Measurements from ENCODE around the gene ZNF77. TPM values are rescaled to one million over a fixed set of nuclear protein-coding genes. Genes with fewer than 3 reads are reported as not detected.
"Not testable (repeated sequence)": the region's sequence is repeated elsewhere in the genome, so short reads cannot be mapped to it uniquely, and the experiment has no call there.

The ZNF77 gene
- total RNA-seq, 1 donor: 5.8 TPM

GRCh38 chr19:2944403-2944774 is 382 bp downstream of the ZNF77 start:
- TF ChIP-seq CTCF (IDR thresholded peaks at IDR 0.05; ENCODE audit: extremely low read depth, low read depth, low read length): no peak
- H3K4me3 ChIP-seq (ENCODE audit: insufficient read depth, low read length): peak overlapping the region; percentile 96
- no peak for DNase-seq (ENCODE audit: insufficient read length, low spot score, missing footprints)
- H3K79me2 ChIP-seq (ENCODE audit: insufficient read depth, low read length): peaks cover 16% of the 10 kb centered on the region
- no peaks in the 10 kb centered on the region for H3K27me3 ChIP-seq (ENCODE audit: insufficient read depth, low read length)
- H2AFZ ChIP-seq (ENCODE audit: low read length): peak overlapping the region; percentile 91
- H3K27ac ChIP-seq (ENCODE audit: low read depth, low read length): peak overlapping the region; percentile 82
- no peaks in the 10 kb centered on the region for H4K20me1 ChIP-seq (ENCODE audit: insufficient read depth, low read length)
- peaks cover 9% of the 10 kb centered on the region for H3K4me1 ChIP-seq (ENCODE audit: insufficient read depth, low read length)
- H3K9me3 ChIP-seq (ENCODE audit: low read depth, low read length): no peaks in the 10 kb centered on the region
- H3K36me3 ChIP-seq (ENCODE audit: insufficient read depth, low read length): no peaks in the 10 kb centered on the region
- peak overlapping the region; percentile 97 for H3K4me2 ChIP-seq (ENCODE audit: insufficient read depth, low read length)

GRCh38 chr19:2942928-2943640 is 1.7 kb downstream of the ZNF77 start:
- Histone ChIP-seq H3K4me3 (ENCODE audit: insufficient read depth, low read length) (no peak overlapping the region), H3K4me2 (ENCODE audit: insufficient read depth, low read length) (no peak overlapping the region), H3K27ac (ENCODE audit: low read depth, low read length) (no peak overlapping the region), H4K20me1 (ENCODE audit: insufficient read depth, low read length) (no peaks in the 10 kb centered on the region), H3K27me3 (ENCODE audit: insufficient read depth, low read length) (no peaks in the 10 kb centered on the region), H3K9me3 (ENCODE audit: low read depth, low read length) (no peaks in the 10 kb centered on the region), H3K36me3 (ENCODE audit: insufficient read depth, low read length) (peaks cover 4% of the 10 kb centered on the region), H2AFZ (ENCODE audit: low read length) (no peak overlapping the region), H3K4me1 (ENCODE audit: insufficient read depth, low read length) (peaks cover 8% of the 10 kb centered on the region), H3K79me2 (ENCODE audit: insufficient read depth, low read length) (peaks cover 12% of the 10 kb centered on the region)
- DNase-seq (ENCODE audit: insufficient read length, low spot score, missing footprints): no peak
- TF ChIP-seq CTCF (IDR thresholded peaks at IDR 0.05; ENCODE audit: extremely low read depth, low read depth, low read length): no peak

- H3K4me3 ChIP-seq (ENCODE audit: insufficient read depth, low read length); H4K20me1 ChIP-seq (ENCODE audit: insufficient read depth, low read length); DNase-seq (ENCODE audit: insufficient read length, low spot score, missing footprints); H3K27ac ChIP-seq (ENCODE audit: low read depth, low read length); H3K4me1 ChIP-seq (ENCODE audit: insufficient read depth, low read length); H3K27me3 ChIP-seq (ENCODE audit: insufficient read depth, low read length); H3K4me2 ChIP-seq (ENCODE audit: insufficient read depth, low read length); H2AFZ ChIP-seq (ENCODE audit: low read length); H3K79me2 ChIP-seq (ENCODE audit: insufficient read depth, low read length): not testable (repeated sequence)
- Histone ChIP-seq H3K36me3 (ENCODE audit: insufficient read depth, low read length) (peaks cover 29% of the 10 kb centered on the region), H3K9me3 (ENCODE audit: low read depth, low read length) (peaks cover 21% of the 10 kb centered on the region)
These were observed 8.9 kb downstream of the ZNF77 start for GRCh38 chr19:2935863-2936262.

- Histone ChIP-seq H3K27ac (ENCODE audit: low read depth, low read length) (no peak overlapping the region), H3K27me3 (ENCODE audit: insufficient read depth, low read length) (no peaks in the 10 kb centered on the region), H3K79me2 (ENCODE audit: insufficient read depth, low read length) (no peaks in the 10 kb centered on the region), H3K4me1 (ENCODE audit: insufficient read depth, low read length) (no peaks in the 10 kb centered on the region), H2AFZ (ENCODE audit: low read length) (no peak overlapping the region), H3K9me3 (ENCODE audit: low read depth, low read length) (peaks cover 24% of the 10 kb centered on the region), H4K20me1 (ENCODE audit: insufficient read depth, low read length) (no peaks in the 10 kb centered on the region), H3K36me3 (ENCODE audit: insufficient read depth, low read length) (peaks cover 29% of the 10 kb centered on the region), H3K4me2 (ENCODE audit: insufficient read depth, low read length) (no peak overlapping the region), H3K4me3 (ENCODE audit: insufficient read depth, low read length) (no peak overlapping the region)
- TF ChIP-seq CTCF (IDR thresholded peaks at IDR 0.05; ENCODE audit: extremely low read depth, low read depth, low read length): no peak
- DNase-seq (ENCODE audit: insufficient read length, low spot score, missing footprints): no peak
These were observed 11.3 kb downstream of the ZNF77 start for GRCh38 chr19:2933490-2933910.
